GM23248 (cell line): Measurements from ENCODE around the gene FAM120C.

ENCODE experiments used
- EZH2 ChIP-seq: fragments of 200-600 bp; sonication (generic); IDR thresholded peaks from 2 replicates; pipeline ENCODE4 v1.6.1; 2018; ENCODE audit warnings: antibody characterized with exemption, mild to moderate bottlenecking; ENCODE audit not compliant: insufficient read depth, poor library complexity, severe bottlenecking
- EZH2phosphoT487 ChIP-seq: fragments of 200-600 bp; sonication (generic); IDR thresholded peaks from 2 replicates; pipeline ENCODE4 v1.6.1; 2018; ENCODE audit warnings: antibody characterized with exemption, moderate library complexity, mild to moderate bottlenecking, low read depth; ENCODE audit not compliant: insufficient read depth

GRCh38 chrX:54049801-54050200, 133.3 kb downstream of the FAM120C start:
- TF ChIP-seq EZH2 (no peak), EZH2phosphoT487 (no peak)
